Activated CD8-positive, alpha-beta memory T cell treated with anti-CD3 and anti-CD28 coated beads, Interleukin-2, amount 50 U/mL, for 1 hour (primary cell): Measurements from ENCODE around the gene RBPMS2.

Experiments
- DNase-seq: peaks from one replicate; pipeline ENCODE4 v3.0.0-alpha.2; 2020; ENCODE audit errors: extremely low read depth

Gene RBPMS2

GRCh38 chr15:64695561-64695992 lies 79.8 kb downstream of the RBPMS2 start:
- DNase-seq, result no peak

- no peak for DNase-seq
Observed at GRCh38 chr15:64694816-64695215, 80.6 kb downstream of the RBPMS2 start.

GRCh38 chr15:64693134-64693533 lies 82.3 kb downstream of the RBPMS2 start:
- DNase-seq, result no peak

- DNase-seq, result no peak
Observed at GRCh38 chr15:64691896-64692565, 83.4 kb downstream of the RBPMS2 start.

- DNase-seq, result no peak
Observed at GRCh38 chr15:64690578-64691296, 84.7 kb downstream of the RBPMS2 start.

- DNase-seq, result no peak
Observed at GRCh38 chr15:64690008-64690407, 85.4 kb downstream of the RBPMS2 start.
